22Rv1 (cell line): ENCODE measurements around the gene PRELID2.

ENCODE experiments used
- H3K27ac ChIP-seq: fragments of 450-650 bp; 2 replicates; pipeline ENCODE4 v1.5.1; 2017
- CTCF ChIP-seq: fragments of 450-650 bp; IDR thresholded peaks from 2 replicates; pipeline ENCODE4 v1.5.1; 2017; ENCODE audit warnings: mild to moderate bottlenecking
- ZFX ChIP-seq: fragments of 450-650 bp; IDR thresholded peaks from 2 replicates; pipeline ENCODE4 v1.6.1; 2017; ENCODE audit warnings: antibody characterized with exemption, borderline replicate concordance

Gene PRELID2

GRCh38 chr5:145787507-145787906 lies 47.6 kb downstream of the PRELID2 start:
- TF ChIP-seq ZFX (no peak), CTCF (no peak)
- no peak overlapping the region for H3K27ac ChIP-seq

- H3K27ac ChIP-seq: no peak overlapping the region
- TF ChIP-seq CTCF (no peak), ZFX (no peak)
Observed at GRCh38 chr5:145787001-145787400, 48.1 kb downstream of the PRELID2 start.

GRCh38 chr5:145780982-145781381 lies 54.2 kb downstream of the PRELID2 start:
- TF ChIP-seq ZFX (no peak), CTCF (no peak)
- no peak overlapping the region for H3K27ac ChIP-seq

GRCh38 chr5:145778144-145778900 lies 56.8 kb downstream of the PRELID2 start:
- no peak overlapping the region for H3K27ac ChIP-seq
- TF ChIP-seq ZFX (no peak), CTCF (no peak)

- no peak overlapping the region for H3K27ac ChIP-seq
- no peak for TF ChIP-seq ZFX
- TF ChIP-seq CTCF: no peak
Observed at GRCh38 chr5:145777445-145778063, 57.6 kb downstream of the PRELID2 start.

- H3K27ac ChIP-seq: no peak overlapping the region
- TF ChIP-seq CTCF (no peak), ZFX (no peak)
Observed at GRCh38 chr5:145776886-145777285, 58.3 kb downstream of the PRELID2 start.

- H3K27ac ChIP-seq: no peak overlapping the region
- no peak for TF ChIP-seq CTCF
Observed at GRCh38 chr5:145775893-145776444, 59.2 kb downstream of the PRELID2 start.
